ENCODE data around the gene SUGT1. TPM values are rescaled to one million over a fixed set of nuclear protein-coding genes. Genes with fewer than 3 reads are reported as not detected.
"Not testable (repeated sequence)": the region's sequence is repeated elsewhere in the genome, so short reads cannot be mapped to it uniquely, and the experiment has no call there.

Gene SUGT1
- total and polyA plus RNA-seq, 2 donors (not counting 3 experiments of a cell fraction or from before 2014, with no cell fraction given): 21.7 to 78.8 TPM

DNA sequence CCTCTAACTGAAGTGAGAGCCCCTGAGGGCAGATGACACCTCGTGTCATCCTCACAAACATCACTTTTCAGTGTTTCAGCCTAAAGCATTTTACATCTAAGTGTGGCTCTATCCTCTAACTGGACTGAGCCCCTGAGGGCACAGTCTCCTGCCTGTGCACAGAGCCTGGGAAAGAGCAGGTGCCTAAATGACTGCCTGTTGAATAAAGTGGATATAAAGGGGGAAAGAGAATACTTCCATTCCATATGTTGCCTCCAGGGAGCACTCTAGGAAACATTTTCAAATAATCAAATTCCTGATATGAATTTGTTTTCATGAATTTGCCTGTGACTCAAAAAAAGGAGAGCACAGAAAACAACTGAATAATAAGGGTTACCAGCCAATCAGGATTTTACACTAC, 54.7 kb downstream of the SUGT1 start:
- no peak for TF ChIP-seq POLR2AphosphoS5 (IDR thresholded peaks at IDR 0.05; ENCODE audit: insufficient read depth, low read depth, low read length)
- TF ChIP-seq, protein P1, sequence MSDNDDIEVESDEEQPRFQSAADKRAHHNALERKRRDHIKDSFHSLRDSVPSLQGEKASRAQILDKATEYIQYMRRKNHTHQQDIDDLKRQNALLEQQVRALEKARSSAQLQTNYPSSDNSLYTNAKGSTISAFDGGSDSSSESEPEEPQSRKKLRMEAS (IDR thresholded peaks at IDR 0.05; ENCODE audit: insufficient read depth, insufficient read length): no peak
- no peaks in the 10 kb centered on the region for H3K9me3 ChIP-seq (replicated peaks; ENCODE audit: control insufficient read depth, insufficient read depth, low read length)
- H3K4me3 ChIP-seq (replicated peaks in 1 of 3; ENCODE audit: insufficient read depth in 1 of 3, low read depth in 1 of 3, low read length in 3 of 3): no peak overlapping the region
- H3K4me2 ChIP-seq (ENCODE audit: insufficient read depth, low read length): no peak overlapping the region
- H4K20me1 ChIP-seq (replicated peaks; ENCODE audit: control insufficient read depth, extremely low read depth, insufficient read depth, low read length): no peaks in the 10 kb centered on the region
- CTCF ChIA-PET: interaction anchor here (1.8 kb wide), 1 partner anchor 31 kb away, joined by 5 read pairs; no protein-coding TSS in a partner anchor
- no peak overlapping the region for H2AFZ ChIP-seq (ENCODE audit: low read depth, low read length)
- H3K79me2 ChIP-seq (ENCODE audit: control insufficient read depth, insufficient read depth, low read length): no peaks in the 10 kb centered on the region
- H3K27me3 ChIP-seq (ENCODE audit: control insufficient read depth in 2 of 2, insufficient read depth in 2 of 2, low read length in 2 of 2): peaks cover 0 to 3% of the 10 kb centered on the region in 2 experiments
- peaks cover 3% of the 10 kb centered on the region for H3K4me1 ChIP-seq (ENCODE audit: control insufficient read depth, extremely low read depth, insufficient read depth, low read length)
- intact Hi-C loops (cut with micrococcal nuclease): no loop called here
- H3K9ac ChIP-seq (replicated peaks; ENCODE audit: extremely low read depth, insufficient read depth, low read length): no peak overlapping the region
- no peaks in the 10 kb centered on the region for H3K9me1 ChIP-seq (replicated peaks; ENCODE audit: control insufficient read depth, extremely low read depth, insufficient read depth, low read length)
- no TSS peak for BruUV-seq (replicated peaks)
- POLR2A ChIA-PET: no interaction called here
- no peaks in the 10 kb centered on the region for H3K36me3 ChIP-seq (ENCODE audit: control insufficient read depth in 2 of 2, extremely low read depth in 1 of 2, insufficient read depth in 2 of 2, low read length in 2 of 2)
- DNase-seq (ENCODE audit: low read depth, low spot score) (no peak), FAIRE-seq (no peak)
- no peak overlapping the region for H3K27ac ChIP-seq (ENCODE audit: insufficient read depth, low read depth, low read length)
- dilution Hi-C loops (cut with MboI; ENCODE audit: extremely low pct_ligation_motif_present, low sequenced_read_pairs): no loop called here

- H3K4me2 ChIP-seq (ENCODE audit: insufficient read depth, low read length); FAIRE-seq; POLR2A ChIA-PET; H2AFZ ChIP-seq (ENCODE audit: low read depth, low read length); BruUV-seq (replicated peaks); H3K4me3 ChIP-seq (replicated peaks in 1 of 3; ENCODE audit: insufficient read depth in 1 of 3, low read depth in 1 of 3, low read length in 3 of 3); H3K79me2 ChIP-seq (ENCODE audit: control insufficient read depth, insufficient read depth, low read length); H4K20me1 ChIP-seq (replicated peaks; ENCODE audit: control insufficient read depth, extremely low read depth, insufficient read depth, low read length); H3K27me3 ChIP-seq (ENCODE audit: control insufficient read depth in 2 of 2, insufficient read depth in 2 of 2, low read length in 2 of 2); dilution Hi-C loops (cut with MboI; ENCODE audit: extremely low pct_ligation_motif_present, low sequenced_read_pairs); H3K9ac ChIP-seq (replicated peaks; ENCODE audit: extremely low read depth, insufficient read depth, low read length); H3K4me1 ChIP-seq (ENCODE audit: control insufficient read depth, extremely low read depth, insufficient read depth, low read length); H3K9me1 ChIP-seq (replicated peaks; ENCODE audit: control insufficient read depth, extremely low read depth, insufficient read depth, low read length); H3K9me3 ChIP-seq (replicated peaks; ENCODE audit: control insufficient read depth, insufficient read depth, low read length); H3K36me3 ChIP-seq (ENCODE audit: control insufficient read depth in 2 of 2, extremely low read depth in 1 of 2, insufficient read depth in 2 of 2, low read length in 2 of 2); H3K27ac ChIP-seq (ENCODE audit: insufficient read depth, low read depth, low read length); intact Hi-C loops (cut with micrococcal nuclease); DNase-seq (ENCODE audit: low read depth, low spot score): not testable (repeated sequence)
- CTCF ChIA-PET: interaction anchor here (1.0 kb wide), 1 partner anchor 43 kb away, joined by 3 read pairs; no protein-coding TSS in a partner anchor
Observed at GRCh38 chr13:52708266-52708665, 55.6 kb downstream of the SUGT1 start.

Data from endothelial cell of umbilical vein (primary cell).